Natural killer cell (primary cell): ENCODE data around the gene USP9Y. TPM values are rescaled to one million over a fixed set of nuclear protein-coding genes. Genes with fewer than 3 reads are reported as not detected.
"Not testable (repeated sequence)": the region's sequence is repeated elsewhere in the genome, so short reads cannot be mapped to it uniquely, and the experiment has no call there.

Experiments used
- ATAC-seq, 3 donors: fragments of 150-1000 bp in 2 of 3; fragments of 200-7000 bp in 1 of 3; cut with Tn5 transposase; 1 replicate in 1 of 3; 2 replicates in 2 of 3; pipeline ENCODE4 v1.10.0; 2021; ENCODE audit warnings: mild to moderate bottlenecking in 2 of 3, moderate library complexity in 2 of 3
- DNase-seq, 2 donors: peaks; one replicate each; pipeline versions ENCODE4 v3.0.0 to v3.0.0-alpha.2; 2013 to 2021; ENCODE audit warnings: mixed read lengths in 1 of 2
- H3K27ac ChIP-seq: one replicate; pipeline ENCODE4 v1.5.1; 2013; ENCODE audit warnings: mild to moderate bottlenecking, low read length
- H3K27me3 ChIP-seq: one replicate; pipeline ENCODE4 v1.6.1; 2013; ENCODE audit warnings: low read length; ENCODE audit not compliant: control insufficient read depth, insufficient read depth
- H3K36me3 ChIP-seq: one replicate; pipeline ENCODE4 v1.6.1; 2013; ENCODE audit warnings: low read length; ENCODE audit not compliant: control insufficient read depth, insufficient read depth
- H3K4me1 ChIP-seq: one replicate; pipeline ENCODE4 v1.6.1; 2013; ENCODE audit warnings: low read length; ENCODE audit not compliant: control insufficient read depth, insufficient read depth
- H3K4me3 ChIP-seq: one replicate; pipeline ENCODE4 v1.5.1; 2013; ENCODE audit warnings: low read length
- H3K9me3 ChIP-seq: one replicate; pipeline ENCODE4 v1.6.1; 2013; ENCODE audit warnings: low read length; ENCODE audit not compliant: control insufficient read depth, insufficient read depth
- H3K27ac Mint-ChIP-seq, 2 donors: one replicate each; pipeline ENCODE4 v1.8.0; 2022; ENCODE audit warnings: mild to moderate bottlenecking in 2 of 2, mixed read lengths in 2 of 2, moderate library complexity in 1 of 2
- H3K27me3 Mint-ChIP-seq, 2 donors: one replicate each; pipeline ENCODE4 v1.8.0; 2022; ENCODE audit warnings: low read depth in 2 of 2, mixed read lengths in 2 of 2
- H3K36me3 Mint-ChIP-seq: one replicate; pipeline ENCODE4 v1.8.0; 2022; ENCODE audit warnings: mixed read lengths
- H3K4me1 Mint-ChIP-seq, 2 donors: one replicate each; pipeline ENCODE4 v1.8.0; 2022; ENCODE audit warnings: mixed read lengths in 2 of 2
- H3K4me3 Mint-ChIP-seq: one replicate; pipeline ENCODE4 v1.8.0; 2022; ENCODE audit warnings: mild to moderate bottlenecking, moderate library complexity, mixed read lengths
- H3K9me3 Mint-ChIP-seq, 2 donors: one replicate each; pipeline ENCODE4 v1.8.0; 2022; ENCODE audit warnings: mixed read lengths in 2 of 2
- CTCF ChIP-seq: fragments of 200-600 bp; IDR thresholded peaks from one replicate; pipeline ENCODE4 v1.8.0; 2022; ENCODE audit warnings: antibody characterized with exemption
- WGBS: methylation state at CpG from one replicate; pipeline ENCODE4 v1.1.7; 2013; ENCODE audit warnings: missing lambda C conversion rate; ENCODE audit not compliant: insufficient coverage; 5-methylcytosine and 5-hydroxymethylcytosine counted together
- intact Hi-C: fragments of 100-400 bp; cut with micrococcal nuclease; formaldehyde crosslinking; loops from one replicate; pipeline ENCODE4 v1.14.2; 2022
- total RNA-seq, 4 donors: library from RNA; stranded (reverse); fragments of 120-200 nt in 1 of 4; gene quantifications; one replicate each; pipeline versions ENCODE4 v1.2.3 to v1.2.4, GENCODE V29; 2013 to 2022

Gene USP9Y
- total RNA-seq, 3 donors from 2014 or later (not counting 1 experiment from before 2014, with no cell fraction given), result 32.5 to 38.2 TPM; not detected in 1

- Mint-ChIP-seq H3K4me3 (no peak overlapping the region), H3K4me1 (peaks cover 0 to 16% of the 10 kb centered on the region in 2 donors), H3K36me3 (no peaks in the 10 kb centered on the region), H3K27ac (peak overlapping the region in 1 of 2 donors; percentile 91), H3K27me3 (no peaks in the 10 kb centered on the region), H3K9me3 (no peaks in the 10 kb centered on the region)
- intact Hi-C loops, result loop anchor here (2.0 kb wide), 1 partner anchor 242 kb away; the partner anchor contains the start of gene DDX3Y
- peak overlapping the region; percentile 88 for H3K27ac ChIP-seq
- H3K36me3 ChIP-seq, result no peaks in the 10 kb centered on the region
- WGBS, result under 1% methylated on average over 28 of the region's 40 CpGs
- H3K4me1 ChIP-seq, result peaks cover 10% of the 10 kb centered on the region
- peak in 2 of 3 donors; percentile 46 to 52 for ATAC-seq
- peak overlapping the region; percentile 96 for H3K4me3 ChIP-seq
- TF ChIP-seq CTCF, result no peak
- H3K9me3 ChIP-seq, result no peaks in the 10 kb centered on the region
- no peaks in the 10 kb centered on the region for H3K27me3 ChIP-seq
- peak; percentile 28 to 68 for DNase-seq
These were observed 38.1 kb upstream of the USP9Y start for GRCh38 chrY:12662745-12663591.

- Mint-ChIP-seq H3K27ac (peak overlapping the region in 1 of 2 donors; percentile 91), H3K4me1 (peaks cover 0 to 19% of the 10 kb centered on the region in 2 donors)
- Histone ChIP-seq H3K27ac (peak overlapping the region; percentile 88), H3K4me3 (peak overlapping the region; percentile 96), H3K4me1 (peaks cover 14% of the 10 kb centered on the region)
- H3K27me3 Mint-ChIP-seq, H3K9me3 Mint-ChIP-seq, H3K4me3 Mint-ChIP-seq, H3K9me3 ChIP-seq, H3K27me3 ChIP-seq, H3K36me3 Mint-ChIP-seq, H3K36me3 ChIP-seq, ATAC-seq: not testable (repeated sequence)
- intact Hi-C loops, result loop anchor here (2.0 kb wide), 1 partner anchor 241 kb away; the partner anchor contains the start of gene DDX3Y
- peak in 1 of 2 donors; percentile 10 for DNase-seq
- 45% methylated on average over 17 of the region's 20 CpGs for WGBS
These were observed 37.2 kb upstream of the USP9Y start for GRCh38 chrY:12663845-12664244.

GRCh38 chrY:12678111-12678510 lies 22.9 kb upstream of the USP9Y start:
- Mint-ChIP-seq H3K4me1 (peaks cover 0 to 34% of the 10 kb centered on the region in 2 donors), H3K9me3 (no peaks in the 10 kb centered on the region), H3K4me3 (no peak overlapping the region), H3K36me3 (no peaks in the 10 kb centered on the region), H3K27ac (no peak overlapping the region), H3K27me3 (no peaks in the 10 kb centered on the region)
- intact Hi-C loops, result no loop called here
- DNase-seq (no peak), ATAC-seq (no peak)
- Histone ChIP-seq H3K4me3 (no peak overlapping the region), H3K4me1 (peaks cover 4% of the 10 kb centered on the region), H3K27ac (no peak overlapping the region), H3K27me3 (no peaks in the 10 kb centered on the region), H3K36me3 (peaks cover 2% of the 10 kb centered on the region), H3K9me3 (peaks cover 7% of the 10 kb centered on the region)
- 100% methylated on average over 2 of the region's 2 CpGs for WGBS
- no peak for TF ChIP-seq CTCF

- H3K27me3 ChIP-seq, result no peaks in the 10 kb centered on the region
These were observed 19.5 kb upstream of the USP9Y start for GRCh38 chrY:12681535-12681934.

More at GRCh38 chrY:12681535-12681934, 19.5 kb upstream of the USP9Y start:
- no CpG with 5 or more reads among the region's 2 CpGs for WGBS
- Mint-ChIP-seq H3K27me3 (no peaks in the 10 kb centered on the region), H3K4me3 (no peak overlapping the region), H3K9me3 (no peaks in the 10 kb centered on the region), H3K27ac (peak overlapping the region in 1 of 2 donors; percentile 27), H3K36me3 (no peaks in the 10 kb centered on the region), H3K4me1 (peaks cover 0 to 37% of the 10 kb centered on the region in 2 donors)
- intact Hi-C loops, result no loop called here
- Histone ChIP-seq H3K9me3 (peaks cover 7% of the 10 kb centered on the region), H3K4me3 (no peak overlapping the region), H3K27ac (no peak overlapping the region), H3K4me1 (peaks cover 4% of the 10 kb centered on the region), H3K36me3 (peaks cover 2% of the 10 kb centered on the region)
- no peak for TF ChIP-seq CTCF
- DNase-seq, result no peak
- no peak for ATAC-seq
